ENCODE data around the gene MAD1L1. TPM values are rescaled to one million over a fixed set of nuclear protein-coding genes. Genes with fewer than 3 reads are reported as not detected.

MAD1L1 gene
- total and polyA plus RNA-seq, 2 of the 13 experiments (the other 11 are each of a cell fraction or from before 2014, with no cell fraction given) = 17.4 to 64.7 TPM

DNA sequence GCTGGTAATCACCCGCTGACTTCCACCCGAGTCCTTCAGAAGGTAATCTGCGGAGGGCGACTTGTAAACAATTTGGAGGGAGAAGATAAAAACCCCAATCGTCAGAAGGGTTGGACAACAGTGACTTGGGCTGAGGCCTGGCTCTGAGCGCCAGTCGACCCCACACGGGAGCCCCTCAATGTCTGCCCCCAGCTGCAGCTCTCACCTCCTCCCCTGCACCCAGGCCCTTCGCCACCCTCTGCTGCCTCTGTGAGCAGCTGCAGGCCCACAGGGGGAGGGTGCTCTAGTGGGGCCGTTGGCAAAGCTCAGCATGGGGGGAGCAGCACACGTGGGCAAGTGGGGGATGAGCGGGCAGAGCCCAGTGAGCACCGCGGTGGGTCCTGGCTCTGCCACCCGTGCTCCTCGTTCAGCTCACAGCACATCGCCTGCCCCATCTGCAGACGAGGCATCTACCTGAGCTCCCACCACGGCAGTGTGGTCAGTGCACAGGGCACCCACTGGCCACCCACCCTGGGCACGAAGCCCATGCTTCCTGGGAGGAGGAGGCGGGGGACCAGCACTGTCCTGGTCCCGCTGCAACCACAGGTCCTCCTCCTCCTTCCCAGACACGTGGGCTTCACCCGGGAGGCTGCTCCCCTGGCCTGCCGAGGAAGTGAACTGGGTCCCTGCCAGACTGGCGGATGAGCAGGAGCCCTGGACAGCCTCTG lies 282.1 kb downstream of the MAD1L1 start:
- Histone ChIP-seq H3K27ac (ENCODE audit: extremely low read length, insufficient read depth, low read length) (no peak overlapping the region), H3K4me2 (ENCODE audit: low read depth, low read length) (no peak overlapping the region), H2AFZ (ENCODE audit: low read length) (no peak overlapping the region), H3K27me3 (ENCODE audit: control insufficient read depth in 1 of 2, insufficient read depth in 2 of 2, low read length in 2 of 2) (no peaks in the 10 kb centered on the region), H3K9me3 (ENCODE audit: low read length) (no peaks in the 10 kb centered on the region), H4K20me1 (ENCODE audit: insufficient read depth, low read length) (no peaks in the 10 kb centered on the region), H3K9ac (ENCODE audit: insufficient read depth, low read depth, low read length) (no peak overlapping the region), H3K36me3 (replicated peaks in 1 of 2; ENCODE audit: control insufficient read depth in 1 of 2, insufficient read depth in 2 of 2, low read length in 2 of 2) (peaks cover 1 to 12% of the 10 kb centered on the region in 2 experiments; a peak in 2 of 5 replicates), H3K79me2 (ENCODE audit: insufficient read depth, low read length) (no peaks in the 10 kb centered on the region), H3K4me1 (ENCODE audit: insufficient read depth, low read length) (no peaks in the 10 kb centered on the region), H3K4me3 (replicated peaks in 1 of 3; ENCODE audit: insufficient read depth in 1 of 3, low read depth in 2 of 3, low read length in 3 of 3) (no peak overlapping the region)
- TF ChIP-seq ESRRA (CRISPR knock-in tag; IDR thresholded peaks at IDR 0.05; ENCODE audit: low read depth) = no peak
- no peak for TF ChIP-seq TBP (CRISPR knock-in tag; IDR thresholded peaks at IDR 0.05)
- ATAC-seq = no peak
- intact Hi-C loops (cut with micrococcal nuclease; ENCODE audit: unreplicated experiment) (no loop called here), in situ Hi-C loops (cut with HindIII; ENCODE audit: extremely low pct_ligation_motif_present, low pct_unique_long_range_greater_than_20kb) (no loop called here)
- FAIRE-seq = no peak
- CTCF ChIA-PET (ENCODE audit: low intra/inter-chr PET ratio, low total read pairs) = no interaction called here
- no TSS peak for BruUV-seq (replicated peaks)
- no peak for DNase-seq (ENCODE audit: low spot score)
- POLR2A ChIA-PET = no interaction called here
- WGBS (ENCODE audit: low lambda C conversion rate) = 95% methylated on average over 15 of the region's 26 CpGs

DNA sequence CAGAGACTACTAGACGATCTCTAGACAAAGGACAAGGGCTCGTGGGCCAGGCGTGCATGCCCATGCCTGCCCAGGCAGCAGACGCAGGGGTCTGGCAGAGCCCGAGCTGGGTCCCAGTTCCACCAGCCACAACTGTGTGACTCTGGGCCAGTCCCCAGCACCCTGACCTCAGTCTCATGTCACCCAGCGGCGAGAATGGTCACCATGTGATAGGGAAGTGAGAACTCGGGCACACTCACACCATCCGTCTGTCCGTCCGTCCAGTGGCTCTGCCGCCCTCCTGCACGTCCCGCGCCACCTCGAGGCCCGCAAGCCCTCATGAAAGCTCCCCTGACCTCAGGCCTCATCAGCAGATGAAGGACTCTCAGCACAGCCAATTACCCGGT lies 282.7 kb downstream of the MAD1L1 start:
- Histone ChIP-seq H3K4me3 (replicated peaks in 1 of 3; ENCODE audit: insufficient read depth in 1 of 3, low read depth in 2 of 3, low read length in 3 of 3) (no peak overlapping the region), H3K9me3 (ENCODE audit: low read length) (no peaks in the 10 kb centered on the region), H3K36me3 (replicated peaks in 1 of 2; ENCODE audit: control insufficient read depth in 1 of 2, insufficient read depth in 2 of 2, low read length in 2 of 2) (peaks cover 1 to 9% of the 10 kb centered on the region in 2 experiments; a peak in 2 of 5 replicates), H3K9ac (ENCODE audit: insufficient read depth, low read depth, low read length) (no peak overlapping the region), H3K27ac (ENCODE audit: extremely low read length, insufficient read depth, low read length) (no peak overlapping the region), H3K27me3 (ENCODE audit: control insufficient read depth in 1 of 2, insufficient read depth in 2 of 2, low read length in 2 of 2) (no peaks in the 10 kb centered on the region), H3K4me1 (ENCODE audit: insufficient read depth, low read length) (no peaks in the 10 kb centered on the region), H3K4me2 (ENCODE audit: low read depth, low read length) (no peak overlapping the region), H2AFZ (ENCODE audit: low read length) (no peak overlapping the region), H4K20me1 (ENCODE audit: insufficient read depth, low read length) (no peaks in the 10 kb centered on the region), H3K79me2 (ENCODE audit: insufficient read depth, low read length) (no peaks in the 10 kb centered on the region)
- 94% methylated on average over 13 of the region's 18 CpGs for WGBS (ENCODE audit: low lambda C conversion rate)
- intact Hi-C loops (cut with micrococcal nuclease; ENCODE audit: unreplicated experiment) = no loop called here
- no peak for TF ChIP-seq HNRNPLL (IDR thresholded peaks at IDR 0.05; ENCODE audit: low read depth, low read length, poor library complexity, severe bottlenecking)
- TF ChIP-seq EP300 (IDR thresholded peaks at IDR 0.05; ENCODE audit: low read depth in 2 of 2, low read length in 2 of 2) = no peak
- no peak for TF ChIP-seq EP300 (CRISPR knock-in tag; IDR thresholded peaks at IDR 0.05; ENCODE audit: borderline replicate concordance)
- no peak for TF ChIP-seq ZNF207 (IDR thresholded peaks at IDR 0.05; ENCODE audit: borderline replicate concordance)
- TF ChIP-seq, protein P1, sequence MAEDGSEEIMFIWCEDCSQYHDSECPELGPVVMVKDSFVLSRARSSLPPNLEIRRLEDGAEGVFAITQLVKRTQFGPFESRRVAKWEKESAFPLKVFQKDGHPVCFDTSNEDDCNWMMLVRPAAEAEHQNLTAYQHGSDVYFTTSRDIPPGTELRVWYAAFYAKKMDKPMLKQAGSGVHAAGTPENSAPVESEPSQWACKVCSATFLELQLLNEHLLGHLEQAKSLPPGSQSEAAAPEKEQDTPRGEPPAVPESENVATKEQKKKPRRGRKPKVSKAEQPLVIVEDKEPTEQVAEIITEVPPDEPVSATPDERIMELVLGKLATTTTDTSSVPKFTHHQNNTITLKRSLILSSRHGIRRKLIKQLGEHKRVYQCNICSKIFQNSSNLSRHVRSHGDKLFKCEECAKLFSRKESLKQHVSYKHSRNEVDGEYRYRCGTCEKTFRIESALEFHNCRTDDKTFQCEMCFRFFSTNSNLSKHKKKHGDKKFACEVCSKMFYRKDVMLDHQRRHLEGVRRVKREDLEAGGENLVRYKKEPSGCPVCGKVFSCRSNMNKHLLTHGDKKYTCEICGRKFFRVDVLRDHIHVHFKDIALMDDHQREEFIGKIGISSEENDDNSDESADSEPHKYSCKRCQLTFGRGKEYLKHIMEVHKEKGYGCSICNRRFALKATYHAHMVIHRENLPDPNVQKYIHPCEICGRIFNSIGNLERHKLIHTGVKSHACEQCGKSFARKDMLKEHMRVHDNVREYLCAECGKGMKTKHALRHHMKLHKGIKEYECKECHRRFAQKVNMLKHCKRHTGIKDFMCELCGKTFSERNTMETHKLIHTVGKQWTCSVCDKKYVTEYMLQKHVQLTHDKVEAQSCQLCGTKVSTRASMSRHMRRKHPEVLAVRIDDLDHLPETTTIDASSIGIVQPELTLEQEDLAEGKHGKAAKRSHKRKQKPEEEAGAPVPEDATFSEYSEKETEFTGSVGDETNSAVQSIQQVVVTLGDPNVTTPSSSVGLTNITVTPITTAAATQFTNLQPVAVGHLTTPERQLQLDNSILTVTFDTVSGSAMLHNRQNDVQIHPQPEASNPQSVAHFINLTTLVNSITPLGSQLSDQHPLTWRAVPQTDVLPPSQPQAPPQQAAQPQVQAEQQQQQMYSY (CRISPR knock-in tag; IDR thresholded peaks at IDR 0.05) = no peak
- TF ChIP-seq TMF1 (CRISPR knock-in tag; IDR thresholded peaks at IDR 0.05; ENCODE audit: low read depth) = no peak
- no peak for TF ChIP-seq GABPA (IDR thresholded peaks at IDR 0.05; ENCODE audit: low read depth, low read length)
- TF ChIP-seq GABPA (CRISPR knock-in tag; IDR thresholded peaks at IDR 0.05; ENCODE audit: low read depth) = no peak
- no peak for TF ChIP-seq U2AF1 (optimal IDR thresholded peaks at IDR 0.05; ENCODE audit: low read depth, low read length)
- no peak for TF ChIP-seq RBFOX2 (IDR thresholded peaks at IDR 0.05; ENCODE audit: low read depth, low read length)
- TF ChIP-seq, protein P2, sequence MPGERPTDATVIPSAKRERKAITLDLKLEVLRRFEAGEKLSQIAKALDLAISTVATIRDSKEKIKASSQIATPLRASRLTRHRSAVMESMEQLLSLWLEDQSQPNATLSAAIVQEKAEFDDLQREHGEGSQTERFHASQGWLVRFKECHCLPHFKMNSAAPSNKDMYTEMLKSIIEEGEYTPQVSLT (CRISPR knock-in tag; IDR thresholded peaks at IDR 0.05; ENCODE audit: borderline replicate concordance, low read depth) = no peak
- TF ChIP-seq ZNF451 (CRISPR knock-in tag; IDR thresholded peaks at IDR 0.05) = no peak
- ChIA-PET CTCF (ENCODE audit: low intra/inter-chr PET ratio, low total read pairs) (no interaction called here), POLR2A (no interaction called here)
- in situ Hi-C loops (cut with HindIII; ENCODE audit: extremely low pct_ligation_motif_present, low pct_unique_long_range_greater_than_20kb) = no loop called here
- FAIRE-seq (no peak), DNase-seq (ENCODE audit: low spot score) (no peak), ATAC-seq (no peak)
- BruUV-seq (replicated peaks) = no TSS peak

Measured in HepG2 (cell line).